ENCODE measurements around the gene ITGB3BP.
"Not testable (repeated sequence)": the region's sequence is repeated elsewhere in the genome, so short reads cannot be mapped to it uniquely, and the experiment has no call there.

ITGB3BP gene

DNA sequence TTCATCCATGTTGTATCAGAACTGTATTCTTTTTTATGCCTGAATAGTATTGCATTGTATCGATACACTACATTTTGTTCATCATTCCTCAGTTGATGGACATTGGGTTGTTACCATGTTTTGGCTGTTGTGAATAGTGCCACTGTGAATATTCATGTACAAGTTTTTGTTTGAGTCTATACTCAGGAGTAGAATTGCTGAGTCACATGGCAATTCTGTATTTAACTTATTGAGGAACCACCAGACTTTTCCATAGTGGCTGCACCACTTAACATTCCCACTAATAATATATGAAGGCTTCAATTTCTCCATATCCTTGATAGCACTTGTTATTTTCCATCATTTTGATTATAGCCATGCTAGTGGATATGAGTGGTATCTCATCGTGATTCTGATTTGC, 99.4 kb downstream of the ITGB3BP start:
- in situ Hi-C loops (cut with MboI; ENCODE audit: low sequenced_read_pairs): no loop called here

DNA sequence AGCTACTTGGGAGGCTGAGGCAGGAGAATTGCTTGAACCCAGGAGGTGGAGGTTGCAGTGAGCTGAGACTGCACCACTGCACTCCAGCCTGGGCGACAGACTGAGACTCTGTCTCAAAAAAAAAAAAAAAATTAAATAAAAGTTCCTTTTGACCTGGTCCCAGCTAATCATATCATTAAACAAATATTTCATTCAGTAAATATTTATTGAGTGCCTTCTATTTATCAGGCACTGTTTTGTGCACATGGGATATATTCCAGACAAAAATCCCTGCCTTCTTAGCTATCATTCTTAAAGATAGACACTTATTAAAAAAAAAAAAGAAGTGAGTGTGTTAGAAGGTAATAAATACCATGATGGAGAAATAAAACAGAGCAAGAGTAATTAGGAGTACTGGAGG, 102.3 kb downstream of the ITGB3BP start:
- in situ Hi-C loops (cut with MboI; ENCODE audit: low sequenced_read_pairs): not testable (repeated sequence)

DNA sequence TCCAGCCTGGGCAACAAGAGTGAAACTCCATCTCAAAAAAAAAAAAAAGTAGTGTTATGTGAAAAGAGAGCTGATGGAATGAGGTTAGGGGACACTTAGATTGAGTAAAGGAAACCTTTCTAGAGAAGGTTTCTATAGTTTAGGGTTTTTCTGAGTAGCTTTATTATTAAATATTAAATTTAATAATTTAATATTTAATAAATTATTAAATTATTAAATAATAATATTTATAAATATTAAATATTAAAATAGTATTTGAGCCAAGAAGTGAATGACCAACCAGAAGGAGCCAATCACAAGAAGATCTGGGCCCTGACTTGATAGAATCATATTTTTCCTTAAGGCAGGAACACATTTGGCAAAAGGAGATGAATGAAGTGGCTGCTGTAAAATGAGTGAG, 104.9 kb downstream of the ITGB3BP start:
- in situ Hi-C loops (cut with MboI; ENCODE audit: low sequenced_read_pairs): no loop called here

DNA sequence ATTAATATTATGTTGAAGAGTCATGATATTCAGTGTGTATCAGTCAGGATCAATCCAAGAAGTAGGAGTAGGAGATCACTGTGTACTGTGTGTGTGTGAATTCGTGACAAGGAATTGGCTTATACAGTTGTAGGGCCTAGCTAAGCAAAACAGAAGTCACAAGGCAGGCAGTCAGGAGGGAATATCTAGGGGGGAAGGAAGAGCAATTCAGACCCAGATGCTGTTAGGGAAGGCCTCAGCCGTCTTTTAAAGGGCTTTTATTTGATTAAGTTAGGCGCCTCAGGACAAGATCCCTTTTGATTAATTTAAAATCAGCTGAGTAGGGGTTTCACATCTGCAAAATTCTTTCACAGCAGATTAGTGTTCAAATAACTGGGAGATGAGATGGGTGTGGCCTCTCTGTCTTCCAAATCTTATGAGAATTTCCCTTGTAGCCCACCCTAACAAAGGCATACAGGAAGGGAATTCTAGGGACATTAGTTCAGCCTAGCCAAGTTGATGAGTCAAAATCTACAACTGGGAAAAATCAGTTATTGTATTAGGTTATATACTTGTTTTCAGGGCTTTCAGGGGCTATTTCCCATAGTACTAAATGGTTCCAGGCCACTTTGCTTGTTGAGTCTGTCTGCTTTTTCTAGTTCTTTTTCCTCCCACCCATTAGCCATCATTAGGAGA, 108.2 kb downstream of the ITGB3BP start:
- in situ Hi-C loops (cut with MboI; ENCODE audit: low sequenced_read_pairs): no loop called here

DNA sequence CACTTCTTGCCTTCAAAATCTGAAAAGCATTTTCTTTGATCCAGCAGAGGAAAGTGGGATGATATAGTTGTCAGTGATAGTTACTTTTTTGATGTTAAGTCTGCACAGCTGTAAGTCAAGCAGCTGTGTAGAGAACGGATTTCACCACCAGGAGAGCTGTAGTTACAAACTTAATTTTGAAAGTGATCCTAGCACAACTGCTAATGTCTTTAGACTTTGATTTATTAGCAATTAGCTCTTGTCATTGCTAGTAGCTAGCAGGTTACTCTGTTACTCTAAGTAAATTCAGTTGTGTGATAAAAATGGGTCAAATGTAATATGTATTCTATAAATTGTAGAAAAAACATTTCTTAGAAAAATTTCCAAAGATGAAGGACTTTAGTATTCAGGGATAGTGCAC, 109.6 kb downstream of the ITGB3BP start:
- in situ Hi-C loops (cut with MboI; ENCODE audit: low sequenced_read_pairs): no loop called here

DNA sequence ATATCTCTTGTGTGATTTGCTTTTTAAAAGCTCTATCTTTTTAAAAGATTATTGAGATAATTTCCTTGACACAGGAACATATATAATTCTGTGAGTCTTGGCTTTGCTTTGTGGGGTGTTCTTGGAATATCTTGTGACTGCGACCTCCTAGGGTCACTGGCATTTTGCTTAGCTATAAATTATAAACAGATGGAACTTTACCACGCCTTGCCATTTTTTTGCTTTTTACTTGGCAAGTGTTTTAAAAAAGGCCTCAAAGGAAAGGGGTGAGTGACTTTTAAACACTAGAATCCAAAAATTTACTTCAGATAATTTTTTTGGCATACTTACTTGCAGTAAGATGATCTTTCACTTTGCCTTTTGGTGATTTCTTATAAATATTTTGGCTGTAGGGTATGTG, 112.0 kb downstream of the ITGB3BP start:
- in situ Hi-C loops (cut with MboI; ENCODE audit: low sequenced_read_pairs): no loop called here

DNA sequence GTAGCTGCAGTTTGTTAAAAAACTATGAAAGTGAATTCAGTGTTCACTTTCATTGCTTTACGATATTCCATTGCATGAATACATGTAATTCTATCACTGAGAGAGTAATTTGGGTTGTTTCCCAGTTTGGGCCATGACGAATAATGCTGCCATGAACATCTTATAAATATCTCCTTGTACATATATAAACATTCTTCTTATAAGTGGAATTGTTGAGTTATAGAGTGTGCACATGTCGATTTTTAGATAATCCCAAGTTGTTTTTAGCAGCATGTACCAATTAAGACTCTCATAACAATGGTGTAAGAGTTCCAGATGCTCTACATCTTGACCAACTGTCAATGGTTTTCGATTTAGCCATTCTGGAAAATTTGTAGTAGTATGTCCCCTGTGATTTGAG, 114.7 kb downstream of the ITGB3BP start:
- in situ Hi-C loops (cut with MboI; ENCODE audit: low sequenced_read_pairs): no loop called here

DNA sequence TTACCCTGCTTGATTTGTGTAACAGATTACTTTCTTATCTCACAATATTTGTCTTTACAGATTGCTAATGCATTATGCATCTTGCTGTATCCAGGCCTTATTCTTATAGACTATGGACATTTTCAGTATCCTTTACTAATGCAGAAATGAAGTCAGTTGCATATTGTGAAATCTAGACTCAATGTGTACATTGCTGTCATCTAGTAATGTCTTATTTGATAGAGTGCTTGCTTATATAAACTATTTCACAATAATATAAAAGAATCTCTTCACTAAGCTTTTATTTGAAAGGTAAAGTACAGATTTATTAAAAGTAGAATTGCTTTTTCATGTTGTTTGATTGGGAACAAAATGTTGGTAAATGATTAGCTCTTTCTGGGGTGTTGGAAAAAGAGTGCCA, 116.0 kb downstream of the ITGB3BP start:
- in situ Hi-C loops (cut with MboI; ENCODE audit: low sequenced_read_pairs): no loop called here

DNA sequence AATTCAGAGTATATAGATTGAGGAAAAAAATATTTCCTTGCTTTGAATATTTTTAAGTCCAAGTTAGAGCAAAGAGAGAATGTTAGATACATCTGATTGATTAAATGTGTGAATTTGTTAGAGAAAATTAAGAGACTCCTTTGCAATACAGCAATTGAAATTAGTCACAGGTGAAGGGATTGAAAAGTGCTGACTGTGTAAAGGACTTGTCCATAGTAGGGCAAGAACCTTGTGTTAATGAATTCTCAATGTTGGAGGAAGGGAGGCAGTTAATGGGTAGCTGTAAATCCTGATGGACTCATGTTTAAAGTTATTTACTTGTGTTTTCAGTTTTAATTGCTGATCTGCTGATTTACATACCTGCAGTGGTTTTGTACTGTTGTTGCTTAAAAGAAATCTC, 117.0 kb downstream of the ITGB3BP start:
- in situ Hi-C loops (cut with MboI; ENCODE audit: low sequenced_read_pairs): no loop called here

DNA sequence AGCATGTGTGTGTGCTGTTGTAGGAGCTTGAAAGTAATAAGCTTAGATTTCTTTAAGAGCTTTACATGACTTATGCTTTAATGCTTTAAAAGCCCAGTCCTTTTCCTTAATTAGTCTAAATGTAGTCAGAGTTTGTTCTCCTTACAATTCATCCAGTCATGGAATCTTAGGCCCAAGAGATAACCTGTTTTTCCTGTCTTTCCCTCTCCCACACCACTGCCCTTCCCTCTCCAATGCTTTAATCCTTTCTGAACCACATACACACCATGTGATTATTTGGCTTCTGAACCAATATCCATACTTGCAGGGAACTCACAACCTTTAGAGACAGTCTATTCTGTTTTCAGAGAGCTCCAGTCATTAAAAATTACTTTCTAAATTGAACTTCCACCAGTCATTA, 118.0 kb downstream of the ITGB3BP start:
- in situ Hi-C loops (cut with MboI; ENCODE audit: low sequenced_read_pairs): no loop called here

DNA sequence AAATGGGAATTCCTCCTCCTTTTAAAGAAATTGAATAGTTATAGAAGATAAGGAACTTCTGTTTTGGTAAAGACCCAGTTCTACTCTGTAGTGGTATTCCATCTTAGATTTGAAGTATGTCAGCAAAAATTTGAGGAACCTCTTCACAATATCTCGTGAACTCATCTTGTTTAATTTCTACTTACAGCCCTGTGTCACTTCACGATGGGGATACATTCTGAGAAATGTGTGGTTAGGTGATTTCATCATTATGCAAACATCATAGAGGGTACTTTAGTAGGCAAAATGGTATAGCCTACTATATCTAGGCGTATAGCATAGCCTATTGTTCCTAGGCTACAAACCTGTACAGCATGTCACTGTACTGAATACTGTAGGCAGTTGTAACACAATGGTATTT, 119.6 kb downstream of the ITGB3BP start:
- in situ Hi-C loops (cut with MboI; ENCODE audit: low sequenced_read_pairs): no loop called here

DNA sequence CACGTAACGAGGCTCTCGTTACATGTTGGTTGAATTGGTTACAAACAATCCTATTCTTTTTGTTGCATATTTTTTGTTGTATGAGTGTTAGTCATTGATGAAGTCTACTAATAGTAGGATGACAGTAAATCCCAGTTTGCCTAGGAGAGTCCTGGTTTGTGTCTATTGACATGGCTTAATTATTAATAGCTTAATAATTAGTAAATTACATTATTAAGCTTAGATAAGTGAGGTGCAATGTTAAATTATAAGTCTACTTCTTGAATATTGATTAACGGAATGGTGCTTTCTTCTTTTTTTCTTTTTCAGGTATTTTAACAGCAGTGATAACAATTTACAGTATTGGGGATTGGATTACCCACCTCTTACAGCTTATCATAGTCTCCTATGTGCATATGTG, 121.1 kb downstream of the ITGB3BP start:
- in situ Hi-C loops (cut with MboI; ENCODE audit: low sequenced_read_pairs): no loop called here

All from hTERT RPE-1 (cell line).